Measurements from ENCODE around the gene NOP53. TPM values are rescaled to one million over a fixed set of nuclear protein-coding genes. Genes with fewer than 3 reads are reported as not detected.
A peak's percentile ranks its signal among the peaks of the same experiment; 100 is the strongest.

The NOP53 gene
- total and polyA plus RNA-seq, 4 donors: 146 to 498 (median 193) TPM

- Histone ChIP-seq H3K4me3 (no peak overlapping the region), H3K36me3 (ENCODE audit: control insufficient read depth in 4 of 4, insufficient read depth in 4 of 4, low read length in 4 of 4) (peaks cover 0 to 10% (median 2%) of the 10 kb centered on the region in 4 donors), H3K4me1 (ENCODE audit: control insufficient read depth in 5 of 5, insufficient read depth in 5 of 5, low read length in 5 of 5) (peaks cover 0 to 3% (median 0%) of the 10 kb centered on the region in 5 donors), H3K9me3 (ENCODE audit: control insufficient read depth in 4 of 4, insufficient read depth in 3 of 4, low read length in 3 of 4) (peaks cover 0 to 1% (median 0%) of the 10 kb centered on the region in 4 donors), H3K27ac (ENCODE audit: low read depth in 1 of 2, low read length in 1 of 2) (no peak overlapping the region), H3K27me3 (ENCODE audit: control insufficient read depth in 3 of 3, insufficient read depth in 3 of 3, low read length in 2 of 3) (no peaks in the 10 kb centered on the region), H3K9ac (ENCODE audit: insufficient read depth in 1 of 2, low read length in 2 of 2) (no peak overlapping the region)
- WGBS, 2 donors: 14 to 15% methylated on average over 10 of the region's 10 CpGs
- ATAC-seq (ENCODE audit: insufficient read depth, low FRiP score) (peak; percentile 70), DNase-seq (peak; percentile 51 to 73 (median 58))
- TF ChIP-seq CTCF (IDR thresholded peaks at IDR 0.05; ENCODE audit: control extremely low read depth, extremely low read depth): peak; percentile 51
Measured at GRCh38 chr19:47790398-47790814, 45.1 kb downstream of the NOP53 start.

- TF ChIP-seq CTCF (IDR thresholded peaks at IDR 0.05; ENCODE audit: control extremely low read depth, extremely low read depth): no peak
- WGBS, 2 donors: 95 to 100% methylated on average over 1 of the region's 1 CpG
- H3K4me1 ChIP-seq (ENCODE audit: control insufficient read depth in 5 of 5, insufficient read depth in 5 of 5, low read length in 5 of 5): peaks cover 0 to 3% (median 0%) of the 10 kb centered on the region in 5 donors
Measured at GRCh38 chr19:47792616-47793015, 47.3 kb downstream of the NOP53 start.

GRCh38 chr19:47794526-47794925 lies 49.2 kb downstream of the NOP53 start:
- TF ChIP-seq CTCF (IDR thresholded peaks at IDR 0.05; ENCODE audit: control extremely low read depth, extremely low read depth): no peak
- H3K27me3 ChIP-seq (ENCODE audit: control insufficient read depth in 3 of 3, insufficient read depth in 3 of 3, low read length in 2 of 3): no peaks in the 10 kb centered on the region
- ATAC-seq (ENCODE audit: insufficient read depth, low FRiP score): no peak
- no peak overlapping the region for H3K9ac ChIP-seq (ENCODE audit: insufficient read depth in 1 of 2, low read length in 2 of 2)
- no peak overlapping the region for H3K27ac ChIP-seq (ENCODE audit: low read depth in 1 of 2, low read length in 1 of 2)
- H3K4me3 ChIP-seq: no peak overlapping the region
- no peaks in the 10 kb centered on the region for H3K4me1 ChIP-seq (ENCODE audit: control insufficient read depth in 5 of 5, insufficient read depth in 5 of 5, low read length in 5 of 5)
- H3K36me3 ChIP-seq (ENCODE audit: control insufficient read depth in 4 of 4, insufficient read depth in 4 of 4, low read length in 4 of 4): no peaks in the 10 kb centered on the region
- 83% methylated on average over 18 of the region's 18 CpGs for WGBS, 2 donors
- H3K9me3 ChIP-seq (ENCODE audit: control insufficient read depth in 4 of 4, insufficient read depth in 3 of 4, low read length in 3 of 4): no peaks in the 10 kb centered on the region
- DNase-seq: no peak

More at GRCh38 chr19:47792616-47793015, 47.3 kb downstream of the NOP53 start:
- Histone ChIP-seq H3K9me3 (ENCODE audit: control insufficient read depth in 4 of 4, insufficient read depth in 3 of 4, low read length in 3 of 4) (peaks cover 0 to 1% (median 0%) of the 10 kb centered on the region in 4 donors), H3K27me3 (ENCODE audit: control insufficient read depth in 3 of 3, insufficient read depth in 3 of 3, low read length in 2 of 3) (no peaks in the 10 kb centered on the region), H3K9ac (ENCODE audit: insufficient read depth in 1 of 2, low read length in 2 of 2) (no peak overlapping the region), H3K27ac (ENCODE audit: low read depth in 1 of 2, low read length in 1 of 2) (no peak overlapping the region), H3K36me3 (ENCODE audit: control insufficient read depth in 4 of 4, insufficient read depth in 4 of 4, low read length in 4 of 4) (no peaks in the 10 kb centered on the region), H3K4me3 (no peak overlapping the region)
- ATAC-seq (ENCODE audit: insufficient read depth, low FRiP score) (no peak), DNase-seq (no peak)

- Histone ChIP-seq H3K4me1 (ENCODE audit: control insufficient read depth in 5 of 5, insufficient read depth in 5 of 5, low read length in 5 of 5) (no peaks in the 10 kb centered on the region), H3K9ac (ENCODE audit: insufficient read depth in 1 of 2, low read length in 2 of 2) (no peak overlapping the region)
- 77 to 83% methylated on average over 2 of the region's 2 CpGs for WGBS, 2 donors
Measured at GRCh38 chr19:47796785-47797184, 51.4 kb downstream of the NOP53 start.

More at GRCh38 chr19:47796785-47797184, 51.4 kb downstream of the NOP53 start:
- H3K36me3 ChIP-seq (ENCODE audit: control insufficient read depth in 4 of 4, insufficient read depth in 4 of 4, low read length in 4 of 4): no peaks in the 10 kb centered on the region
- H3K9me3 ChIP-seq (ENCODE audit: control insufficient read depth in 4 of 4, insufficient read depth in 3 of 4, low read length in 3 of 4): peaks cover 0 to 2% (median 0%) of the 10 kb centered on the region in 4 donors
- ATAC-seq (ENCODE audit: insufficient read depth, low FRiP score) (no peak), DNase-seq (no peak)
- H3K27me3 ChIP-seq (ENCODE audit: control insufficient read depth in 3 of 3, insufficient read depth in 3 of 3, low read length in 2 of 3): no peaks in the 10 kb centered on the region
- H3K4me3 ChIP-seq: no peak overlapping the region
- no peak overlapping the region for H3K27ac ChIP-seq (ENCODE audit: low read depth in 1 of 2, low read length in 1 of 2)
- no peak for TF ChIP-seq CTCF (IDR thresholded peaks at IDR 0.05; ENCODE audit: control extremely low read depth, extremely low read depth)

Measured in lung (tissue), 12 donors.